ENCODE data around the gene CDH2. TPM values are rescaled to one million over a fixed set of nuclear protein-coding genes. Genes with fewer than 3 reads are reported as not detected.

The CDH2 gene
- total RNA-seq, 1 experiment from 2014 or later, result 42.3 TPM

DNA sequence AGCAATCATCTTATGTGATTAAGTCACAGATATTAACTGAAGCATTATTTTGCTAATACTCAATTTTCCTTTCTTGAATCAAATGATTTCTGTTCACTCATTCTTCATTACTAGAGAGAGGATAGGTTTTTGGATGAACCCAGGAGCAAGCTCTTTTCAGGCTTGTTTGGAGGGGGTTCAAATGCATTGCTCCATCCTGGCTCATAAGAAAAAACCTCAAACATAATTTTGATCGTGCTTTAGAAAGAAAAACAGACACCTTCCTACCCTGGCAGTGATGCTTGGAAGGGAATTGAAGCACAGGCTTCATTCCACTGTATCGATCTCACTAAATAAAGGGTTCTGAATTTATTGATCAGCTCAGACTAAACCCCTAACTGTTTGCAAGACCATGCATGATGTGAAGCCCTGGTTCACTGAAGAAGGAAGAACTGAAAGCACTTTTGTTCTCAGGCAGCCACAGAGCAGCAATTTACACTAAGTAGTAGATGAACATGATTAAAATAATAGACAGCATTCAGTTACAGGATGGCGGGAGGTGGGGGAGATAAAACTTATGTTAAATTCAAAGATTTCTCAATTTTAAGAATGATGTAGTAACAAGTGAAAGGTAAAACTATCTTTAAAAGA lies 53.4 kb downstream of the CDH2 start:
- TF ChIP-seq SIN3A (IDR thresholded peaks at IDR 0.05; ENCODE audit: borderline replicate concordance, insufficient read depth, low read depth, low read length), result no peak
- TF ChIP-seq POLR2AphosphoS5 (IDR thresholded peaks at IDR 0.05; ENCODE audit: low read depth, low read length), result no peak
- TF ChIP-seq CTCF (IDR thresholded peaks at IDR 0.05), result no peak
- no peak for TF ChIP-seq TCF7L2 (IDR thresholded peaks at IDR 0.05; ENCODE audit: low read depth, low read length)
- TF ChIP-seq, protein P1, sequence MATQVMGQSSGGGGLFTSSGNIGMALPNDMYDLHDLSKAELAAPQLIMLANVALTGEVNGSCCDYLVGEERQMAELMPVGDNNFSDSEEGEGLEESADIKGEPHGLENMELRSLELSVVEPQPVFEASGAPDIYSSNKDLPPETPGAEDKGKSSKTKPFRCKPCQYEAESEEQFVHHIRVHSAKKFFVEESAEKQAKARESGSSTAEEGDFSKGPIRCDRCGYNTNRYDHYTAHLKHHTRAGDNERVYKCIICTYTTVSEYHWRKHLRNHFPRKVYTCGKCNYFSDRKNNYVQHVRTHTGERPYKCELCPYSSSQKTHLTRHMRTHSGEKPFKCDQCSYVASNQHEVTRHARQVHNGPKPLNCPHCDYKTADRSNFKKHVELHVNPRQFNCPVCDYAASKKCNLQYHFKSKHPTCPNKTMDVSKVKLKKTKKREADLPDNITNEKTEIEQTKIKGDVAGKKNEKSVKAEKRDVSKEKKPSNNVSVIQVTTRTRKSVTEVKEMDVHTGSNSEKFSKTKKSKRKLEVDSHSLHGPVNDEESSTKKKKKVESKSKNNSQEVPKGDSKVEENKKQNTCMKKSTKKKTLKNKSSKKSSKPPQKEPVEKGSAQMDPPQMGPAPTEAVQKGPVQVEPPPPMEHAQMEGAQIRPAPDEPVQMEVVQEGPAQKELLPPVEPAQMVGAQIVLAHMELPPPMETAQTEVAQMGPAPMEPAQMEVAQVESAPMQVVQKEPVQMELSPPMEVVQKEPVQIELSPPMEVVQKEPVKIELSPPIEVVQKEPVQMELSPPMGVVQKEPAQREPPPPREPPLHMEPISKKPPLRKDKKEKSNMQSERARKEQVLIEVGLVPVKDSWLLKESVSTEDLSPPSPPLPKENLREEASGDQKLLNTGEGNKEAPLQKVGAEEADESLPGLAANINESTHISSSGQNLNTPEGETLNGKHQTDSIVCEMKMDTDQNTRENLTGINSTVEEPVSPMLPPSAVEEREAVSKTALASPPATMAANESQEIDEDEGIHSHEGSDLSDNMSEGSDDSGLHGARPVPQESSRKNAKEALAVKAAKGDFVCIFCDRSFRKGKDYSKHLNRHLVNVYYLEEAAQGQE (IDR thresholded peaks at IDR 0.05; ENCODE audit: insufficient read depth in 1 of 2, low read depth in 2 of 2, low read length in 1 of 2), result no peak

GRCh38 chr18:28120828-28121515 lies 56.0 kb downstream of the CDH2 start:
- no peak for ATAC-seq
- intact Hi-C loops (cut with micrococcal nuclease; ENCODE audit: unreplicated experiment) (no loop called here), in situ Hi-C loops (cut with HindIII; ENCODE audit: low pct_unique_long_range_greater_than_20kb, low sequenced_read_pairs) (no loop called here)
- no TSS peak for BruUV-seq (replicated peaks)
- TF ChIP-seq, protein P1 (IDR thresholded peaks at IDR 0.05; ENCODE audit: insufficient read depth in 1 of 2, low read depth in 2 of 2, low read length in 1 of 2), result no peak
- TF ChIP-seq SIN3A (IDR thresholded peaks at IDR 0.05; ENCODE audit: borderline replicate concordance, insufficient read depth, low read depth, low read length), result no peak
- TF ChIP-seq TCF7L2 (IDR thresholded peaks at IDR 0.05; ENCODE audit: low read depth, low read length), result no peak
- no peak for TF ChIP-seq CTCF (IDR thresholded peaks at IDR 0.05)
- TF ChIP-seq POLR2AphosphoS5 (IDR thresholded peaks at IDR 0.05; ENCODE audit: low read depth, low read length), result no peak
- Histone ChIP-seq H3K36me3 (ENCODE audit: control insufficient read depth, insufficient read depth, low read length) (no peaks in the 10 kb centered on the region), H3K27ac (ENCODE audit: low read length) (no peak overlapping the region), H3K4me1 (ENCODE audit: control insufficient read depth, insufficient read depth, low read length) (no peaks in the 10 kb centered on the region), H3K27me3 (ENCODE audit: control insufficient read depth, insufficient read depth, low read length) (no peaks in the 10 kb centered on the region), H3K9me3 (ENCODE audit: control insufficient read depth, insufficient read depth, low read depth, low read length) (no peaks in the 10 kb centered on the region), H3K4me3 (ENCODE audit: low read depth in 2 of 2, low read length in 2 of 2) (no peak overlapping the region)
- ChIA-PET CTCF (no interaction called here), POLR2A (no interaction called here)
- DNase-seq (ENCODE audit: low read depth, low spot score), result no peak

More for the DNA sequence above, 53.4 kb downstream of the CDH2 start:
- ATAC-seq (no peak), DNase-seq (ENCODE audit: low read depth, low spot score) (no peak)
- in situ Hi-C loops (cut with HindIII; ENCODE audit: low pct_unique_long_range_greater_than_20kb, low sequenced_read_pairs), result no loop called here
- no TSS peak for BruUV-seq (replicated peaks)
- no peaks in the 10 kb centered on the region for H3K9me3 ChIP-seq (ENCODE audit: control insufficient read depth, insufficient read depth, low read depth, low read length)
- H3K4me1 ChIP-seq (ENCODE audit: control insufficient read depth, insufficient read depth, low read length), result no peaks in the 10 kb centered on the region
- H3K27ac ChIP-seq (ENCODE audit: low read length), result no peak overlapping the region
- H3K4me3 ChIP-seq (ENCODE audit: low read depth in 2 of 2, low read length in 2 of 2), result no peak overlapping the region
- H3K27me3 ChIP-seq (ENCODE audit: control insufficient read depth, insufficient read depth, low read length), result no peaks in the 10 kb centered on the region
- no peaks in the 10 kb centered on the region for H3K36me3 ChIP-seq (ENCODE audit: control insufficient read depth, insufficient read depth, low read length)
- POLR2A ChIA-PET, result no interaction called here
- intact Hi-C loops (cut with micrococcal nuclease; ENCODE audit: unreplicated experiment), result no loop called here
- CTCF ChIA-PET, result no interaction called here
